ENCODE results near the gene TLE2. TPM values are rescaled to one million over a fixed set of nuclear protein-coding genes. Genes with fewer than 3 reads are reported as not detected.

TLE2 gene
- total and polyA plus RNA-seq, 2 donors from 2014 or later: 28.2 to 76.6 TPM

DNA sequence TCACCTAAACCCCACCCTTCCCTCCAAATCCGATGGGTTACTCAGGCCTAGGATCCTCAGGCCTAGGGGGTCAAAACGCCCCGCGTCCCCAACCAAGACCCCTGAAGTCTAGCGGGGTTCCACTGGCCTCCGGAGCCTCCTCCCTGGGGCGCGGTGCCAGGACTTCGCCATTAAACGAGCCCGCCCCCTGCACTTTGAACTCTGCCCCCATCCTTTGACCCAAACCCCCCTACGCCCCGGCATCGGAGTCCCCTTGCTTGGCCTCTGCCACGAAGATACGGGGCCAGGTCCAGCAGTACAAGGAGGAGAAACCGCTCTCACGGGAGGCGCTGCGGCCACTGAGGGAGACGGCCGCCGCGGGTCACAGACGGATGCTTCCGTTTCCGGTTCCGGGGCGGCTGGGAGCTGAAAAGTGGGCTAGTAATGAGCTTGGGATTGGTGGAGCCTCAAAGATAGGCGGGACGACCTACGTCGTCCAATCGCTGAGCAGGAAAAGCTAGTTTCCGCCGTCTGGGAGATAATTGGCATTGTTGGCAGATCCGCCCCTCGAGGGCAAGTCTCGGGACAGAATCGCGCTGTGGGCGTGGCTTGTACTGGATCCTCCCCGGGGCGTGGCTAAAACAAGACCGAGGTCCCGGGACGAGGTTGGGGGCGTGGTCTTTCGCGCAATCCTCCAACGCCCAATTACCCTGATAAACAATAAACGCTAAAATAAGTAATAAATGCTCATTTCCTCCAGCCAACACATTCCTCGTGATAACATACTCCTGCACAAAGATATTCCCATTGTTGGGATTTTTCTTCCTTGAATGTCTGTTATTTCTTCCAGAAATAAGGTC, 78.6 kb downstream of the TLE2 start:
- Histone ChIP-seq H3K9me3 (ENCODE audit: control insufficient read depth in 2 of 3, insufficient read depth in 1 of 3, low read length in 3 of 3) (no peaks in the 10 kb centered on the region), H3K4me3 (ENCODE audit: low read length in 3 of 3) (peak overlapping the region; percentile 89 to 96 (median 94)), H3K4me1 (ENCODE audit: control insufficient read depth in 2 of 3, insufficient read depth in 2 of 3, low read depth in 1 of 3, low read length in 3 of 3) (peaks cover 0 to 11% (median 3%) of the 10 kb centered on the region in 3 donors), H3K9ac (ENCODE audit: low read length in 3 of 3) (peak overlapping the region; percentile 79 to 96 (median 89)), H3K36me3 (ENCODE audit: control insufficient read depth in 2 of 3, insufficient read depth in 3 of 3, low read length in 3 of 3) (no peaks in the 10 kb centered on the region), H3K27ac (ENCODE audit: low read depth in 2 of 2, low read length in 2 of 2) (peak overlapping the region; percentile 96 to 100), H3K27me3 (ENCODE audit: control insufficient read depth, insufficient read depth, low read length) (no peaks in the 10 kb centered on the region)
- intact Hi-C loops (cut with DNase I): no loop called here
- peak; percentile 99 for FAIRE-seq
- DNase-seq: peak; percentile 100
- TF ChIP-seq, protein P1, sequence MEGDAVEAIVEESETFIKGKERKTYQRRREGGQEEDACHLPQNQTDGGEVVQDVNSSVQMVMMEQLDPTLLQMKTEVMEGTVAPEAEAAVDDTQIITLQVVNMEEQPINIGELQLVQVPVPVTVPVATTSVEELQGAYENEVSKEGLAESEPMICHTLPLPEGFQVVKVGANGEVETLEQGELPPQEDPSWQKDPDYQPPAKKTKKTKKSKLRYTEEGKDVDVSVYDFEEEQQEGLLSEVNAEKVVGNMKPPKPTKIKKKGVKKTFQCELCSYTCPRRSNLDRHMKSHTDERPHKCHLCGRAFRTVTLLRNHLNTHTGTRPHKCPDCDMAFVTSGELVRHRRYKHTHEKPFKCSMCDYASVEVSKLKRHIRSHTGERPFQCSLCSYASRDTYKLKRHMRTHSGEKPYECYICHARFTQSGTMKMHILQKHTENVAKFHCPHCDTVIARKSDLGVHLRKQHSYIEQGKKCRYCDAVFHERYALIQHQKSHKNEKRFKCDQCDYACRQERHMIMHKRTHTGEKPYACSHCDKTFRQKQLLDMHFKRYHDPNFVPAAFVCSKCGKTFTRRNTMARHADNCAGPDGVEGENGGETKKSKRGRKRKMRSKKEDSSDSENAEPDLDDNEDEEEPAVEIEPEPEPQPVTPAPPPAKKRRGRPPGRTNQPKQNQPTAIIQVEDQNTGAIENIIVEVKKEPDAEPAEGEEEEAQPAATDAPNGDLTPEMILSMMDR (IDR thresholded peaks at IDR 0.05; ENCODE audit: borderline replicate concordance, extremely low read depth, insufficient read depth): peak; percentile 1

DNA sequence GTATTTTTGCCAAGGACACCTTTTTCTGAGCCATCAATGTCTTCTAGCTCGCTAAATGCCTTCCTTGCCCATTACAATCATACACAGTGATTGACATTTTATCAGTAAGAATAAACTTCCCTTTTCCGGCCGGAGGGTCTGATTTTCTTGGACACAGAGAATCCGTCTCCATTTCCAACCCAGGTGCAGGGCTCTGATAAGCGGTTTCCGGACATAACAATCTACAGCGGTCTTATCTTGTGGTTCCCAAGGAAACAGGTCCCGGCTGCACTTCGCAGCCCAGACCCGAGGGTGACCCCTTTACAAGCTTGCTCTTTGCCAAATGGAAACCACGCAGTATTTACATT, 79.2 kb downstream of the TLE2 start:
- TF ChIP-seq, protein P1 (IDR thresholded peaks at IDR 0.05; ENCODE audit: borderline replicate concordance, extremely low read depth, insufficient read depth): no peak
- no peak for FAIRE-seq
- intact Hi-C loops (cut with DNase I): no loop called here
- peak in 2 of 5 donors; percentile 42 to 85 for DNase-seq
- H3K9ac ChIP-seq (ENCODE audit: low read length in 3 of 3): peak overlapping the region; percentile 79 to 96 (median 89)
- no peaks in the 10 kb centered on the region for H3K9me3 ChIP-seq (ENCODE audit: control insufficient read depth in 2 of 3, insufficient read depth in 1 of 3, low read length in 3 of 3)
- H3K36me3 ChIP-seq (ENCODE audit: control insufficient read depth in 2 of 3, insufficient read depth in 3 of 3, low read length in 3 of 3): no peaks in the 10 kb centered on the region
- H3K27ac ChIP-seq (ENCODE audit: low read depth in 2 of 2, low read length in 2 of 2): peak overlapping the region; percentile 96 to 100
- peaks cover 0 to 11% (median 3%) of the 10 kb centered on the region in 3 donors for H3K4me1 ChIP-seq (ENCODE audit: control insufficient read depth in 2 of 3, insufficient read depth in 2 of 3, low read depth in 1 of 3, low read length in 3 of 3)
- H3K4me3 ChIP-seq (ENCODE audit: low read length in 3 of 3): peak overlapping the region; percentile 89 to 96 (median 94)
- no peaks in the 10 kb centered on the region for H3K27me3 ChIP-seq (ENCODE audit: control insufficient read depth, insufficient read depth, low read length)

Other genes with a start within 250 kb of the TLE2 start
- gene SGTA, start 246.0 kb downstream of the TLE2 start, total RNA-seq: 50.4 TPM
- 66.2 TPM for gene SGTA, start 246.0 kb downstream of the TLE2 start, polyA plus RNA-seq (ENCODE audit: insufficient read depth, low read depth, low replicate concordance)
- 42.9 TPM for gene THOP1, start 243.8 kb downstream of the TLE2 start, total RNA-seq
- gene THOP1, start 243.8 kb downstream of the TLE2 start, polyA plus RNA-seq (ENCODE audit: insufficient read depth, low read depth, low replicate concordance): 36.8 TPM
- 6.9 TPM for gene ZNF554, start 209.4 kb downstream of the TLE2 start, total RNA-seq
- gene ZNF554, start 209.4 kb downstream of the TLE2 start, polyA plus RNA-seq (ENCODE audit: insufficient read depth, low read depth, low replicate concordance): 3.6 TPM
- 9.8 TPM for gene ZNF555, start 187.8 kb downstream of the TLE2 start, total RNA-seq
- gene ZNF555, start 187.8 kb downstream of the TLE2 start, polyA plus RNA-seq (ENCODE audit: insufficient read depth, low read depth, low replicate concordance): 3.9 TPM
- 0.76 TPM for gene ZNF556, start 161.9 kb downstream of the TLE2 start, total RNA-seq
- 0.56 TPM for gene ZNF556, start 161.9 kb downstream of the TLE2 start, polyA plus RNA-seq (ENCODE audit: insufficient read depth, low read depth, low replicate concordance)
- 6.1 TPM for gene ZNF57, start 128.4 kb downstream of the TLE2 start, total RNA-seq
- gene ZNF57, start 128.4 kb downstream of the TLE2 start, polyA plus RNA-seq (ENCODE audit: insufficient read depth, low read depth, low replicate concordance): 6.2 TPM
- 5.1 TPM for gene ZNF77, start 84.3 kb downstream of the TLE2 start, total RNA-seq
- 2.4 TPM for gene ZNF77, start 84.3 kb downstream of the TLE2 start, polyA plus RNA-seq (ENCODE audit: insufficient read depth, low read depth, low replicate concordance)
- gene TLE6, start 51.7 kb downstream of the TLE2 start, total RNA-seq: 3.7 TPM
- gene TLE6, start 51.7 kb downstream of the TLE2 start, polyA plus RNA-seq (ENCODE audit: insufficient read depth, low read depth, low replicate concordance): 5.2 TPM
- 526 TPM for gene TLE5, start 33.2 kb upstream of the TLE2 start, total RNA-seq
- 580 TPM for gene TLE5, start 33.2 kb upstream of the TLE2 start, polyA plus RNA-seq (ENCODE audit: insufficient read depth, low read depth, low replicate concordance)
- gene GNA11, start 65.1 kb upstream of the TLE2 start, total RNA-seq: 69.4 TPM
- 43.9 TPM for gene GNA11, start 65.1 kb upstream of the TLE2 start, polyA plus RNA-seq (ENCODE audit: insufficient read depth, low read depth, low replicate concordance)
- 8.7 TPM for gene GNA15, start 106.8 kb upstream of the TLE2 start, total RNA-seq
- 1.7 TPM for gene GNA15, start 106.8 kb upstream of the TLE2 start, polyA plus RNA-seq (ENCODE audit: insufficient read depth, low read depth, low replicate concordance)
- 5.1 TPM for gene S1PR4, start 149.5 kb upstream of the TLE2 start, total RNA-seq
- 0.67 TPM for gene S1PR4, start 149.5 kb upstream of the TLE2 start, polyA plus RNA-seq (ENCODE audit: insufficient read depth, low read depth, low replicate concordance)
- gene NCLN, start 156.7 kb upstream of the TLE2 start, total RNA-seq: 43.3 TPM
- 63.2 TPM for gene NCLN, start 156.7 kb upstream of the TLE2 start, polyA plus RNA-seq (ENCODE audit: insufficient read depth, low read depth, low replicate concordance)
- gene CELF5, start 195.4 kb upstream of the TLE2 start, total RNA-seq: 0.38 TPM
- 0.15 TPM for gene CELF5, start 195.4 kb upstream of the TLE2 start, polyA plus RNA-seq (ENCODE audit: insufficient read depth, low read depth, low replicate concordance)